SKM-1 (cell line): ENCODE measurements around the gene BRIX1.

ENCODE experiments used
- DNase-seq: peaks from one replicate; lab custom pipeline; 2025; ENCODE audit not compliant: unreplicated experiment; lab: John Stamatoyannopoulos, UW

Gene BRIX1

GRCh38 chr5:34915139-34915855, at the start of gene BRIX1, which contains the start of gene RAD1:
BRIX1 (plus strand) TSS chr5:34915711; CDS start chr5:34915739, 28 bp downstream.
RAD1 (minus strand) TSS chr5:34915504; CDS start chr5:34914892, 612 bp downstream.
- DNase-seq, result peak; percentile 97

GRCh38 chr5:34866989-34867471, 48.5 kb upstream of the BRIX1 start:
- no peak for DNase-seq

- no peak for DNase-seq
These were observed 47.9 kb upstream of the BRIX1 start for GRCh38 chr5:34867660-34868059.

DNA sequence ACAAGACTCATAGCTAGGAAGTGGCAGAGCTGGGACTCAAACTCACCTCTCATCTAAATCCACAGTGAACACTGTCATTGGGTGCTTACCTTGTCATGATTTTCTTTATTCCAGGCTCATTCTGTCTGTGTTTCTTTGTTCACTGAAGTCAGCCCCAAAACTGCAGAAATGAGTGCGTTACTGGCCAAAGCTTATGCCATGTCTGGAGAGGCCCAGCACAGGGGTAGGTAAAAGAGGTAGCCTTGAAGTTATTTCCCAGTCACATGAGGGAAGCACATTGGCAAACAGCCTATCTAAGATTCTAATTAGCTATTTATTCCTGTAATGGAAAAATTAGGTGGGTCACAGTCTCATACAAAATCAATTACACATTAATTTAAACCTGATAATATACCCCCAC, 46.7 kb upstream of the BRIX1 start:
- no peak for DNase-seq

GRCh38 chr5:34869256-34869655, 46.3 kb upstream of the BRIX1 start:
- no peak for DNase-seq

- no peak for DNase-seq
These were observed 45.1 kb upstream of the BRIX1 start for GRCh38 chr5:34870382-34870781.

DNA sequence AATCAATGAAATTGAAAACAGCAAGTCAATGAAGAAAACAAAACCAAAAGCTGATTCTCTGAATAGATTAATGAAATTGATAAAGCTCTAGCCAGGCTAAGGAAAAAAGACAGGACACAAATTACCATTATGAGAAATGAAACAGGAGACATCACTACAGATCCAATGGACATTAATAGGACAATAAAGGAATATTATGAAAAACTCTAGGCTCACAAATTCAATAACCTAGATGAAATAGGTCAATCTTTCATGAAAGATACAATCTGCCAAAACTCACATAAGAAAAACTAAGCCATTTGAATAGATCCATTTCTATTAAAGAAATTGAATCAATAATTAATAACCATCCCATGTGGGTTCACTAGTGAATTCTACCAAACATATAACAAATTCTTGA, 39.2 kb upstream of the BRIX1 start:
- DNase-seq, result no peak

GRCh38 chr5:34881246-34881645, 34.3 kb upstream of the BRIX1 start:
- no peak for DNase-seq

GRCh38 chr5:34886392-34887119, 29.0 kb upstream of the BRIX1 start:
- DNase-seq, result no peak

GRCh38 chr5:34889394-34889793, 26.1 kb upstream of the BRIX1 start:
- DNase-seq, result no peak

- no peak for DNase-seq
These were observed 23.5 kb upstream of the BRIX1 start for GRCh38 chr5:34891981-34892380.

DNA sequence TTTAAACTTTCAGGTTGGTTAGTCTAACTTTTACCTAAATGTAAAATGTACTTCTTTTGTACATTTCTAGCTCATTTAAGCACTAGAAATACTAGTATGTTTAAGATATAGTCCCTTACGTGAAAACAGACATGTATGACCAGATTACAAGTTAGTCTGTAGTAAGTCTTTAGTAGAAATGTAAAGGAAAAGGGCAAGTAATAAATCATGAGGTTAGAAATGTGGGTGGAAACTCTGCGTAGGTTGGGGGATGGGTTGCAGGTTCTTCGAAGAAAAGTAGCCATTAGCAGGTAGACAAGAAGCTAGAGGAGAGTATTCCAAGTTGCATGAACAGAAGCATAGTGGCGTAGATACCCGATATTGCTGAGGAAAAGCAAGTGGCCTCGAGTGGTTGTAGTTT, 23.1 kb upstream of the BRIX1 start:
- DNase-seq, result no peak

DNA sequence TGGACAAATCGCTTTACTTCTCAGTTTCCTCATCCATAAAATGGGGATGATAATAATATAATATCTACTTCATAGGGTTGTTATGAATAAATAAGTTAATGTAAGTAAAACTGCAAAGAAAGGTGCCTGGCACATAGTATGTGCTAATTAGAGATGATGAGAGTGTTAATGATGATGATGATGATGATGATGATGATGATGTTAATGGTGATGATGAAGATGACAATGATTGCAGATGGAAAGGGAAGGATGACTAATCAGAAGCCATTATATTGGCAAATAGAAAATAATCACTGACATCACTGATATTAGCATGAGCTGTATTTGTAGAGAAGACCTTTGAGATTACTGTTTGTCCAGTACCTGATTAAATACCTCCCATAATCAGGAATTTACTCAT, 20.8 kb upstream of the BRIX1 start:
- DNase-seq, result no peak

DNA sequence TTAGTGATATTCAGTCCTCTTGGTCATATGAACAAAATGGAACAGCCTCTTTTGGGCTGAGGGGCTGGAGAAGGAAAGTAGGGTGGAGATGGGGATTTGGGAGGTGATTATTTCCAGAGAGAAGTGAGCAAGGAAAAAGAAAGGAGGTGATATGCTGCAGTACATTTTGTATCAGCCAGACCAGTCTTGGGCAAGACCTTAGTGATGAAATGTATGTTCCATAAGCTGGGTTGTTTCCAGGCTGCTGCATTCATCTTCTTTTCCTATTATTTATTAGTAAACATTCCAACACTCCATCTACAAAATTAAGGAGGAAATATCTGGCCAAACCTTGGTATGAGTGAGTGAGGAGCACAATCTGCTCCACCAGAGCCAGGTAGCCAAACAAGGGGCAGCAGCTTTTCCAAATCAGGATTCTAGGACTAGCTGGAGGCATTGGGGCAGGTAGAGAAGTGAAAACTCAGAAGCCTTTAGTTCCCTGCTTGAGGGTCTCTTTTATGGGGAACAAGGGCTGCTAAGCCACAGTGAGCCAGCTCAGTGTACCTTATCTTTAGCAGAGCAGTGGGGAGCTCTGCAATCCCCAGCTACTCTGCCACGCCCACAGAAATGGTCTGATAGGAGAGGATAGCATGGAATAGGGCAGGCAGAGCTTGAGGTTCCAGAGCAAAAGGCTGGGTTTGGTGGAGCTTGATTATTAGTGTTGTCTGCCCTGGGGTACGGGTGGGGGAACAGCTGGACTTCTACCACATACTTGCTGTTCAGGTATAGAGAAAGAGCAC, 19.7 kb upstream of the BRIX1 start:
- no peak for DNase-seq

- DNase-seq, result no peak
These were observed 17.9 kb upstream of the BRIX1 start for GRCh38 chr5:34897646-34898045.

- DNase-seq, result peak; percentile 42
These were observed 17.1 kb upstream of the BRIX1 start for GRCh38 chr5:34898258-34898895.

GRCh38 chr5:34899066-34899465, 16.4 kb upstream of the BRIX1 start:
- DNase-seq, result no peak

DNA sequence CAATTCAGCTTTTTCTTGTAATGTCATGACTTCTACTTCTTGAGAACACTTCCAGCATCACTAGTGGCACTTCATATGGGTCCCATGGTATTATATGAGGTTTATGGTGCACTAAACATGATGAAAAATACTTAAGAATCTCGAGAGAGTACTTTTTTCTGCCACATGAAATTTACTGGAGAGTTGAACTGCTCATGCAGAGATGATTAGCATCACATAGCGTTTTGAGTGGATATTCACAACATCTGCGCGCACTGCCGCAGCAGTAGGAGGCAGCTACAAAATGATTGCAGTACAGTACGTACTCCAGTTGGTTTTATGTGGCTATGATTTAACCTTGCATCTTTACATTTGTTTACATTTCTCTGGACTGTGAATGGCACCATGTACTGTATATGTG, 14.9 kb upstream of the BRIX1 start:
- no peak for DNase-seq

DNA sequence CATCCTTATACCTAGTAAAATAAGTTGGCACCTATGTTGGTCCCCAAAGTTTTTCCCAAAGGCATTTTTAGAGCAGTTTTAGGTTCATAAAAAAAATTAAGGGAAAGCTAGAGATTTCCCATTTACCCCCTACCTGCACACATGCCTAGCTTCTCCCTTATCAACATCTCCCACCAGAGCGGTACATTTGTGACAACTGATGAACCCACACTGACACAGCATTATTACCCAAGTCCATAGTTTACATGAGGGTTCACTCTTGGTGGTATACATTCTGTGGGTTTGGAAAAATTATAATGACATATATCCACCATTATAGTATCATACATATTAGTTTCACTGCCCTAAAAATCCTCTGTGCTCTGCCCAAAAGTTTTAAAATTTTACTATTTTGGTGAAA, 12.3 kb upstream of the BRIX1 start:
- DNase-seq, result no peak

GRCh38 chr5:34905564-34905963, 9.9 kb upstream of the BRIX1 start:
- no peak for DNase-seq

DNA sequence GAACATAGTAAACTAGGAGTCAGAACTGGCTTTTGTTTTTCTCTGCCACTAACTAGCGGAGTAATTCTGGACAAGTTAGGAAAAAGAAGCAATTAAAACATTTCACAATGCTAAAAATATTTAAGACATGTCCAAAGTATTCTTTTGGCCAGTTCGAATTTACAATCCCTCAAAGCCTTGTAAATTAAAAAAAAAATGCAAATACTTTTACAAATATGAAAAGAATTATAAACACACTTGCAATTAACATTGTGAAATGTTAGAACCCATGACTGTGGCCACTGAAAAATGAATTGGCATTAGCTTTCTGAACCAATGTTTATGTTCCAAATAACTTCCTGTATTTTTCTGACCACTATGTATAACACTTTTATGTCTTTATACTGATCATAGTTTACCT, 2.4 kb upstream of the BRIX1 start:
- DNase-seq, result no peak
